ENCODE measurements around the gene RPS21.

Gene RPS21

DNA sequence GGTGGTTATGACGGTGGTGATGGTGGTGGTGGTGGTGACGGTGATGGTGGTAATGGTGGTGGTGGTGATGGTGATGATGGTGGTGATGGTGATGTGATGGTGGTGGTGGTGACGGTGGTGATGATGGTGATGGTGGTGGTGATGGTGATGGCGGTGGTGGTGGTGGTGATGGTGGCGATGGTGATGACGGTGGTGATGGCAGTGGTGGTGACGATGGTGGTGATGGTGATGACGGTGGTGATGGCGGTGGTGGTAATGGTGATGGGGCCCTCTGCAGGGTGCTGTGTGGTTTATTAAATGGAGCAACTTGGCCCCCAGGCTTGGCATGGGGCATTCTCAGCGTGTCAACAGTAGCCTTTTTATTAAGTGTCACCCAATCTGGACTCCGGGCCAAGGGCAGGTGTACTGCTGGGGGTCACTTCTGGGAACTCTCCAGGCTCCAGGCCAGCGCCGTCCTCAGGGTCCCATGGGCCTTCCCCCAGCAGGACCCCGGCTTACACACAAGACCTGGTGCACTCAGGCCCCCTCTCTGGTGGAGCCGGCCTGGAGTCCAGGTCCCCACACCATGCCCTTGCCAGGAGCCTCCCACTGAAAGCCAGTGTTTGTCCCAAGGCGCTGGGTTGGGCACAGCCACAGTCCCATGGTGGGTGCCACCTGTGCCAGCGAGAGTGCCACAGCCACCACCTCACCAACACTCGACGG, 11.4 kb downstream of the RPS21 start:
- no peak for DNase-seq

DNA sequence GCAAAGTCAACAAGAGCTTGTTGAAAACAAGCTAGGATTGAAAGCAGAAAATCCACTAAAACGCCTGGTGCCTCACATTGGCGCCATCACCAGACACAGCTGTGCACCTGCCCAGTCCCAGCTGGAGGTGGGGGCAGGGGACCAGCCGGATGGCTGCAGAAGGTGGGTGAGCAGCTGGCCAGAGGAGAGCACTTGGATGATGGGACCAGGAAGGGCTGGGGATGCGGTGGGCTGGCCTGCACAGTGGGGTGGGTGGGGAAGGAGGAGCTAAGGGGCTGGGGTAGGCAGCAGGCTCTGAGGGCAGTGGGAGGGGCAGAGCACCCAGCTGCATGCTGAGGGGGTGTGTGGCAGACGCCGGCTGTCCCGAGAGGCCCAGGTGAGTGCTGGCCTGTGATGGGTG, 13.1 kb downstream of the RPS21 start:
- no peak for DNase-seq

DNA sequence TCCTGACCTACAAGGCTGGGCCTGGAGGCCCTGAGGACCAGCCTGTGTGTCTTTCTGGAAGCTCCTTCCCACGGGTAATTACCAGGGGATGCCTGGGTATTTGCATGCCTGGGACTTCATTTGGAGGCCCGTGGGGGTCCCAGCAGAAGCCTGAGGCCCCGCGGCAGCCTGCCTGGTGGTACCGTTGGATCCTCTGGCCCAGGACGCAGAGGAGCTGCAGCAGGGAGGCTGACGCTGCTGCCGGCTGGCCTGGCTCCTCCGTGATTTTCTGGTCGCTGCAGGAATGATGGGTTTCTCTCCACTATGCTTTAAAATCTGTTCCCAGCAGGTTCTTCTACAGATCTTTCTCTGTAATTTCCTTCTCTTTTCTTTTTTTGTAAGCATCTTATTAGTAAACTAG, 13.6 kb downstream of the RPS21 start:
- DNase-seq = no peak

DNA sequence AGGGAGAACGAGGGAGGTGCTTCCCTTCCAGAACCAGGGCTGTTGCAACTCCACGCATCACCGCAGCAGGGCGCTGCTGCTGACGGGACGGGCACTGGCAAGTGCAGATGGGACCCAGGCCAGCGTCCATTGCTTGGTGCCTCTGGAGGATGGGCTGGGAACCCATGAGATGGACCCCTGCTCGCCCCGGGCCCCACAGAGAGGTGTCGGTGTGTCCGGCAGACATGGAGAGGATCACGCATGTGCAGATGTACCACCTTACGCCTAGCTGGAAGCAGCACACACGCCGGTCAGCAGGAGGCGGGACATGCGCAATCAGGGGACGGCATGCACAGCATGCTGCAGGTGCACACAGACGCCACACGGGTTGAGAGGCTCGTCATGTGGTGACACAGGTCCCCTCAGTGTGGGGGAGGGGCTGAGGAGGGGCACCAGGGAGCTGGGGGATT, 14.5 kb downstream of the RPS21 start:
- DNase-seq = no peak

DNA sequence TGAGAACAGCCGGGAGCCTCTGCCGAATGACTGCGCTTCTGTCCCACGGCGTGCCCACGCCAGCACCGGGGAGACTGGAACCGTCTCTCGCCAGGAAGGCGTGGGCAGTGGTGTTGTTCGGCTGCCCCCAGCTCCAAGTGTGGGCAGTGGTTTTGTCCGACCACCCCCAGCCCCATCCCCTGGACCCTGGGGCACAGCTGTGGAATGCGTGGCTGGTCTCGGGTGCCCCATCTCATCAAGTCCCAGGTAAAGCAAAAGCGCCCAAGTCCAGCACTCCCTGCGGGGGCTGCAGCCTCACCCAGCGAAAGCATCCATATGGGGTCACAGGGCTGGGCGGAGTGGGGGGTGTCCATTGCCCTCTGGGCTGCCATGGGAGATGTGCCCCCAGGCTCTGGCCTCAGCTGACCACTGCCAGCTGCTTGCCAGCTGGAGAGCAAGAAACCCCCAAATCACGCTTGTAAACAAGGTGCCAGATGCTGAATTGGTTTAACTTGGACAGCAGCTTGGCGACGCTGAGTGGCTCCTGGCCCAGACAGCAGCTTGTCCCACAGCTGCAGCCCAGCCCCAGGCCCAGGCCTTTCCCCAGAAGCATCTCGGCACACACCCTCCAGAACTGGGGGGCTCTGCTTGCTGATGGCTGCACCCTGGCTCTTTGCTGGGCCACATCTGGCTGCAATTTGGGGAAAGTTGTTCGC, 15.7 kb downstream of the RPS21 start:
- no peak for DNase-seq

DNA sequence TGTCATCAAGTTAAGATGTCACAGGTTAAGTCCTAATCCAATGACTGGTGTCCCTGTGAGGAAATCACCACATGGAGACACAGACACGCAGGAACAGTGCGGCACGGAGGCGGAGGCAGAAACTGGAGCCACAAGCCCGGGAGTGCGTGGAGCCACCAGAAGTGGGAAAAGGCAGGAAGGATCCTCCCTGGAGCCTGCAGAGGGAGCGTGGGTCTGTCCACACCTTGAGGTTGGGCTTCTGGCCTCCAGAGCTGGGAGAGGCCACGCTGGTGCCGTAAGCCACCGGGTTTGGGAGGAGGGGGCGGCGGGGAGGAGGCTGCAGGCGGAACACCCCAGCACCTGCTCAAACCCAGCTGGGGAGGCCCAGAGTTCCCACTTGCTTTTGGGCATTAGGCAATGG, 16.4 kb downstream of the RPS21 start:
- DNase-seq = no peak

DNA sequence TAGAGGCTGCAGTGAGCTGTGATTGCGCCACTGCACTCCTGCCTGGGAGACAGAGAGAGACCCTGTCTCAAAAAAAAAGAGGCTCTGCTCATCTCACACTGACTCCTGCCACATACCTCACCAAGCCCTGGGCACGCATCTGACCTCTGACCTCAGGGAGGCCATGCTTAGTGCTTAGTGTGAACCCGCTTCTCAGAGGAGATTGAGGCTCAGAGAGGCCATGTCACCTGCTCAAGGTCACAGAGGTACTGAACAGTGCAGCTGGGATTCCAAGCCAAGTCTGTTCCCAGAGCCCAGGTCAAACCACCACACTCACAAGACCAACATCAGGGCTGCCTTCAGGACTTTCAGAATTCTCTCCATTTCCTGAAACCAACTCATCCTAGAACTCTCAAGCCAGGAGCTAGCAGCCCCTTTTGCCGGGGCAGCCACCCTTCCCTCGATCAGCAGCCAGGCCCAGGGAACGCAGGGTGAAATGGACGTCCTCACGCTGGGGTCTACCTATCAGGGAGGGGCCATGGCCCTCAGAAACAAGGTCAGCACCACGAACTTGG, 17.3 kb downstream of the RPS21 start:
- DNase-seq = no peak

DNA sequence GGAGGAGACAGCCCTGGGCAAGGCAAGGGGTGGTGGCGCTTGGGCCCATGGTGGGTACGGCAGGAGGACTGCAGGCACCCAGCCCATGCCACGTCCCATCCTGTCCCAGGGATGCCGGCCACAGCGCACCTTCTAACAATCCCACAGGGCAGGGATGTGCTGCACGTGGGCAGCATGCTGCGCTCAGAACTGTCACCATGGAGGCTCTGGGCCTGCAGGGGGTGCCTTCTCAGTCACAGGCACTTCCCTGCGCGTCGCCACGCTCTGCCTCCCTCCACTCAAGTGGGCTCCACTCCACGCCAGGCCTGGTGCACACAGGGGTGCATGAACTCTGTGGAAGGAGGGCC, 17.8 kb downstream of the RPS21 start:
- DNase-seq = no peak

DNA sequence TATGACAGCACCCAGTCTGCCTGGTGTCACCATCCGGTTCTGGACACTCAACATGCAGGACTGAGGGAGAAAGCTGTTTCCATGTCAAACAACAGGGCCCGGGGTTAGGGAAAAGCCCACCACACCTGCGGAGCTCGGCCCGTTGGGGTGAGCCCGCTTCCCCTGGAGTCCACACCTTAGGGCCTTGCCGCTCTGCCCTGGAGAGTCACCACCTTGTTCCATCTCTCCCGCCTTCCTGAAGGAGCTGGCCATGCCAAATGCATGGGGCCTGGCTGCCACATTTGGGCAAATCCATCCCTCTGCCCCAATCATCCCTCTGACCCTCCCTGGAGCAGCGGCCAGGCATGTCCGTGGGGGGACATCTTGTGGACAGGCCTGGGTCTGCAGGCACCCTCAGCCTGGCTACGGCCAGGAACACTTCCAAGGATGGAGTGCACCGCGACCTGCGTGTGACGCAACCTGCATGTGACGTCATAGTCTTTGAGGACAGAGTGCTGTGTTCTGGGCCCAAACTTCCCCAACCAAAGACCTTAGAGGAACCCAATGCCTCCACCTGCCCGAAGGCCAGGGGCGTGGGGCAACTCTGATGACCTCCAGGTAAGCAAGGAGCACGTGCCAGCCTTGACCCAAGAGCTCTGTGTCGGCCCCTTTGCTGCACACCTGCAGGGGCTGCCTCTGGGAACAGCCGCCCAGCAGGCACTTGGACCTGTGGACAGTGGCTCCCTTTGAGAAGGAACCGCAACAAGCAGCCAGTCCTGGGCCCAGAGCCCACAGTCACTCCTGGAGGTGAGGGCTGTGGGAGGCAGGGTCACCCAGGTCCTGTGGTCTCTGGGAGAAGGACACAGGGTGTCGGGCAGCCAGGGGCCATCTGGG, 18.4 kb downstream of the RPS21 start:
- DNase-seq = no peak

DNA sequence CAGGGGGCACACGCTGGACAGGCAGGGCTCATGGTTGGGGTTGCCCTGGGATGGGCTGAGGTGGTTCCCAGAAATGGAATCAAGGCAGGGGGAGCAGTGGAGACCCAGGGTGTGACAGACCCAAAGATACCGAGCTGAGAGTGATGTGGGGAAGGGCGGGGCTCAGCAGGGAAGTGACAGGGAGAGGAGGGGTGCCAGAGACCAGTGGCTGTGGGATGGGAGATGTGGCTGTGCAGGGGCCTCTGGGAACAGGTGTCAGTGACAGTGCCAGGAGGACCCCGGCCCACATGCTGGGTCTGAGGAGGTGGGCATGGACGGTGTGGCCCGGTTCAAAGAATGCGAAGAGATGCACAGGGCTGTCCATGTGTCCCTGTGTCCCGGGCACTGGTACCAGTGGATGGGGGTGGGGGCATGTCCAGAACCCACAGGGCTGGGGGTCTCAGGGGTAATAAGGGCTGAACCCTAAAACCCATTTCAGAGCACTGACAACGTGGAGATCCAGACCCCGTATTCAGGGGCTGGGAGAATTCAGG, 19.1 kb downstream of the RPS21 start:
- no peak for DNase-seq

DNA sequence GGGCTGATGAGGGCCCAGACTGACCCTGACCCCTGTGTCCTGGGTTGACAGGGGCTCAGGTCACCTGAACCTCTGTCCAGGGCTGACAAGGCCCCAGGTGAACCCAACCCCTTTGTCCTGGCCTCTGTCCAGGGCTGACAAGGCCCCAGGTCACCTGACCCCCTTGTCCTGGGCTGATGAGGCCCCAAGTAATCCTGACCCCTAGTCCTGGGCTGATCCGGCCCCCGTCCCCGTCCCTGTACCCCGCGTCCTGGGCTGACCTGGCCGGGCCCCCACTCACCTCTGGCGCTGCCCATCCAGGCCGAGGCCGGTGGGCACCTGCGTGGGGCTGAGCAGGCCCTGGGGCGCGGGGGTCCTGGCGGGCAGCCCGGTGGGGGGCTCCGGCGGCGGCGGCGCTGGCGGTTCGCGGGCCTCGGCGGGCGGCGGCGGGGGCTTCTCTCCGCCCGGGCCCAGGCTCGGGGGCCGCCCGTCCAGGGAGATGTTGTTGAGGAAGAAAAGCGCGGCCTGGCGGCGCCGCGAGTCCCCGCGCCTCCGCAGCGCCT, 19.8 kb downstream of the RPS21 start:
- no peak for DNase-seq

DNA sequence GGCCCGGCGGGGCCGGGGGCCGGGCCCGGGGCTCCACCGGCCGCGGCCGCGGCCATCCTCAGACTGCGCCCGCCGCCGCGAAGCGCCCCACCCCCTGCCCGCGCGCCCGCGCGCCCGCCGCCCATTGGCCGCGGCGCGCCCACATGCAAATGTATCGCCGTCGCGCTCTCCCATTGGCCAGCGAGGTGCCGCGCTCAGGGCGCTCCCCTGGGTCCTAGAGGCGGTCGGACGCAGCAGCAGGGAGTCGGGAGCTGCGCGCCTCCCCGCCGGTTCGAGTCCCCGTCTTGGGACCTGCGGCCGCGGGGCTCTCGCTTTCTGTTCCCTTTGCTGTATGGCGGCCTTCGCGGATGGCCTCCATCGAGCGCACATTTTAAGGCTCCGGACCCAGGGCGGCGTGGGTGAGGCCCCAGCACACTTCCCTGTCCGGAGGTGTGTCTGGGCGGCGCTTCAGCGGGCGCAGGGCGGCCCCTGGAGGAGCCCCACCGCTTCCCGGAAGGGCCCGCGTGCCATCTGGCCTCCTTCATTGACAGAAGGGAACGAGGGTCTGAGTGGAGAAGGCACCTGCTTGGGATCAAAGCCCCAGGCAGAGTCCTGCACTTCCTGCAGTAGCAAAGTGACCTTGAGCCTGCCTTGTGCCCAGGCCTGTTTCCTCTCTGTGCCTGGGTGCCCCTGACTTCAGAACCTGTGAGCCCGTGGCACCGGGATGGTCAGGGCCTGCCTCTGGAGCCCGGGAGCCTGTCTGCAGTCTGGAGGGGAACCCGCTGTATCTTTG, 20.5 kb downstream of the RPS21 start, which contains the start of gene CABLES2:
Gene CABLES2, minus strand, starts transcription at position 65 of the 772 bp plus-strand sequence. Its CDS starts 9 bp downstream, at position 56.
- peak; percentile 86 for DNase-seq

DNA sequence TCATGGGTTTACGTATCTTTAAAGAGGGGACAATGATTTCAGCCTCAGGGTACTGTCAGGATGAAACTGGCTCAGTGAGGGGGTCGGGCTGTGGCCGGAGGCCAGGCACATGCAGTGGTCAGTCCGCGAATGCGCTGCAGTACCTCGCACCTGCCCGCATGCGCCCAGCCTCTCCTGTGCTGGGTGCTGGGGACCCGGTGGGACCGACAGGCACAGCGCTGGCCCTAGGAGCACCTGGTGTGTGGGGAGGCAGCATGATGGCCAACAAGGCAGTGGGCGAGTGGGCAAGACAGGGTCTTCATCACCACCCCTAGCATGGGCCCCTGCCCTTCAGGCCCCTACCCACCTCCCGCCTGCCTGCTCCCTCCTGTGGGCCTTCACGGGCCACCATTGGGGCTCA, 21.2 kb downstream of the RPS21 start:
- DNase-seq = no peak

DNA sequence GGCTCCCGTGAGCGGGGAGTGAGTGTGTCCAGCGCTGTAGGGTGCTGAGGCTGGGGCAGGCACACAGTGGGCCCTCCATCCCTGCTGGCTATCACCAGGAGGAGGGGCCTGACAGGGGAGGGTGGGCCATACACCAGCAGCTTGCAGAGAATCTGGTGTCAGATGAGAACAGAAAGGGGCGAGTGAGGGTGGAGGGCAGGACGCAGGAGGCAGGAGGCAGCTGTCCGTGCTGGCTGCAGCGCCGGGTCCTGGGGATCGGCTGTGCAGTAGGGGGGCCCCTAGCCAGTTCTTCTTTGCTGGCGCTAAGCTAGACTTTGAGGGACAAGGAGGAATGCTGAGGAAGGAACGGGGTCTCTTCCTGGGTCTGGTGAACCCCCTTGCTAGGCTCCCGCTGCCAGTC, 21.7 kb downstream of the RPS21 start:
- no peak for DNase-seq

DNA sequence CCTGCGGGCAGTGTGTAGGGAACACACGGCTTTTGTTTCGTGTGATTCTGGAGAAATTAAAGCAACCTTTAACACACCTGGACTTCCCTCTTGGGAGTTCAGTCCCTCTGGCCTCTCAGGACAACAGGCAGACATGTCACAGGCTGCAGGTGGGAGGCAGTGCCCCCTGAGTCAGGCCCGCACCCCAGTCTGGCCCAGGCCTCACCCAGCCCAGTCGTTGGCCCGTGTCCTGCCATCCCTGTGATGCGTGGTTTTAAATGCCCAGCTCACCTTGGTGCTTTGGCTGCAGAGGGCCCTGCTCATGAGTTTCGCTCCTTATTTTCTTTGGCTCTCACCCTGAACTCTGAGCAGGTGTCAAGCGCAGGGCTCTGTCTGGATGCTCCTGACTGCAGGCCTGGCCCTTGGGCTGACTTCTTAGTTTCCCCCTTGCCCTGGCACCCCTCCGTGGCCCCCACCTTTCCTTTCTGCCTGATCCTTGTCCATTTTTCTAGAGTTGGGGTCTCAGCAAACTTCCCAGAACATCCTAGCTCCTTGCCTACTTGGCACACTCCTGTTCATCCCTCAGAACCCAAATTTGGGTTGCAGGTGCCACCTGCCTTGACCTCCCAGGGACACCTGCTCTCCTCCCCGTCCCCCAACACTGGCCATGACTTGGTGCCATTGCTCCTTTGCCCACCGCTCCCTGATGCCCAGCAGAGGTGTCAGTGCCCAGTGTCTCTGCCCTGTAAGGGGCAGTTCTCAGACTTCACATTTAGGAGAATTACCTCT, 22.4 kb downstream of the RPS21 start:
- DNase-seq = no peak

DNA sequence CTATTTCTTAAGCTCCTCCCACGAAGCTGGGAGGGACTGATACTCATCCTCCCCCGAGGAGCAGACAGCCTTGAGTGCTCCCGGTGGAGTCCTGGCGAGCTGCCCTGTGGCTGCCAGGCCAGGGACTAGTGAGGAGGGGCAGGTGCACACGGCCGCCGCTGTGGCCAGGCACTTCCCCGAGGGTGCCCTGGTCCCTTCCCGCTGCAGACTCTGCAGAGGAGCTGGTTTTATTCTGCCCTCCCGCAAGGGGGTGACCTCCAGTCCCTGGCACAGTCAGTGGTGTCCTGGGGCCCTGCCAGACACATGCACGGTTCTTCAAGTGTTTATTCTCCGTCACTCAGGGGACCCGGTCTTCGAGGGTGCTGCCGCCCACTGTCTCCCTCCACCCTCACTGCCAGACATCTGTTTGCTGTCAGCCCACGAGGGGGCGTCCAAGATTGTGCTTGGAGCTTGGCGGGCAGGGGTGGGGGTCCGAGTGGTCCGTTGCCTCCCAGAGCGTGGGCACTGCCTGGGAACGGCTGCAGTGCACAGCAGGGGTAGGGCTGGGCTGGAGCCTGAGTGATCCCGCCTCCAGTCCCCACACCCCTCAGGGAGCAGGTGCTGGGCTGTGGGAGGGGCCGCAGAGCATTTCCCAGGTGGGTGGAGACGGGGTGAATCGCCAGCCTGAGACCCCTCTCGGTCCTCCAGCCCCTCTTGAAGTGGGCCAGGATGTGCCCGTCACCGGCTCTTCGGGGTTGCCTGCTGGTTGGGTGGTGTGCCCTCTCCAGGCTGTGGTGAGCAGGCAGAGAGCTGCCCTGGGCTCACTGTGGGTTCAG, 23.2 kb downstream of the RPS21 start:
- DNase-seq = no peak

DNA sequence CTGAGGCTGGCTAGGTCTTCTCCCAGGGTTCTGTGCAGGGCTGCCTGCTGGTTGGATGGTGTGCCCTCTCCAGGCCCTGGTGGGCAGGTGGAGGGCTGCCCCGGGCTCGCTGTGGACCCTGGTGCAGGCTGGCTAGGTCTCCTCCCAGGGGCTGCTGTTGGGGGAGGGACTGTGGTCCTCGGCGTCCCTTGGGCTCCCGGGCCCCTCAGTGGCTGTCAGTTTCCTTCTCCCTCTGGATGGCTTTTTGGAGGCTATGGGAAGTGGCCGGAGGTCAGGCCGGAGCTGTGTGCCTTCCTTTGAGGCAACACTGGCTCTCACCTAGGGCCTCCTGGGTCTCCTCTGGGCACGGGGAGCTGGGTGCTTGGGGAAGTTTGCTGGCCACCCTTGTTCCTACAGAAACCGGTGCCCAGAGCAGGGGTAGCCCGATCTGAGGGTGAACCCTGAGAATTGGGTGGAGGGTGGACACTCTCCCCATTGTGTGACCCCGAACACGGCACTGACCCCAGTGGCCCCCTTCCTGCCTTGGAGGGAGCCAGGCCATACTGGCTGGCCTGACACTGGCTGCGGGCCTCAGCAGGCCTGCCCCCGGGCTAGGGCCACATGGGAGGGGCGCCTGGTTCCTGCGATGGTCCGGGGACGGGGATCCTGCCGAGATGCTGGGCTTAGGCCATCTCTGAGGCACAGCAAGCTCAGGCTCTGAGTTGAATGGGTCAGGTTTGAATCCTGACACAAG, 24.0 kb downstream of the RPS21 start:
- no peak for DNase-seq

DNA sequence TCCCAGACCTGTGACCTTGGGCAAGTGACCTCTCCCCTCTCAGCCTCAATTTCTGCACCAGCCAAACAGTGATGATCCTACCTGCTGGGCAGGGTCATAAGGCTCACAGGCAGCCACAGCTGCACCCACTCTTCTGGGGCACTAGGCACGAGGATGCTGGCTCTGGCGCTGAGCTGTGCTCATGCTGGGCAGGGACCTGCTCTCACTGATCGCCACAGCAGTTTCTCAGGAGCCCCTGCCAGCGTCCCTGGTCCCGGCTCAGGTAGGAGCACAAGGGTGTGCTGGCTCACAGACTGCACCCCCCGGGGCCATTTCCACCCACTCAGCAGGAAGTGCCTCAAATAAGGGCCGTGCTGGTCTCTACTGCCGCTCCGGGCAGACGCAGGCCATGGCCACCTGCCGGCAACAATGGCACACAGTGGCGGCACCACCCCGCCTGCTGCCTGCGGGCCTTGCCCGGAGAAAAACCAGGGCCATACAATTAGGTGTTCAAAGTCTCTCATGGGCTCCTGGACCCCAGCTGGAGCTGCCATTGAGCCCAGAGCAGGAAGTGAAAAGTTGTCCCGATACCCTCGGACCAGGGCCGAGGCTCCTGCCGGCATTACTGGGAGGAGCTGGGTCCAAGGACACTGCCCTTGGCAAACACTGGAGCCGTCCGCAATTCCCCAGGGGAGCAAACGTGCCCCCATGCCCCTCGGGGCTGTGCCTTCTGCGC, 24.7 kb downstream of the RPS21 start:
- no peak for DNase-seq

Measured in activated CD4-positive, alpha-beta T cell treated with anti-CD3 and anti-CD28 coated beads for 1 hour (primary cell).